Measurements from ENCODE around the gene ATP8A1.
A peak's percentile ranks its signal among the peaks of the same experiment; 100 is the strongest.
"Not testable (repeated sequence)": the region's sequence is repeated elsewhere in the genome, so short reads cannot be mapped to it uniquely, and the experiment has no call there.

Gene ATP8A1

GRCh38 chr4:42390622-42391354 lies 266.1 kb downstream of the ATP8A1 start:
- TF ChIP-seq CTCF (IDR thresholded peaks at IDR 0.05; ENCODE audit: low read depth, low read length, missing control alignments) = no peak
- DNase-seq (ENCODE audit: low read depth) = no peak
- H3K4me3 ChIP-seq (ENCODE audit: low read depth, low read length) = no peak overlapping the region

DNA sequence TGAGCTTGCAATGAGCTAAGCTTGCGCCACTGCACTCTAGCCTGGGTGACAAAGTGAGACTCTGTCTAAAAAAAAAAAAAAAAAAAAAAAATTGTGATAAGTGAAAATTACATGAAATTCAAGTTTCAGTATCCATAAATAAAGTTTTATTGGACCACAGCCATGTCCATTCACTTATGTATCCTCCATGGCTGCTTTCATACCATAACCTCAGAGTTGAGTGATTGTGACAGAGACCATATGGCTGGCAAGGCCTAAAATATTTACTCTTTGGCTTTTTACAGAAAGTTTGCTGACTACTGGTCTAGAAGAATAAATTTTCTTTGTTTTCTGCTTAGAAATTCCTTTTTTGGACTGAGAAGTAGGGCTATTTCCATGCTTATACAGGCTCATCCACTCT lies 271.4 kb downstream of the ATP8A1 start:
- DNase-seq (ENCODE audit: low read depth) = no peak
- H3K4me3 ChIP-seq (ENCODE audit: low read depth, low read length) = no peak overlapping the region
- no peak for TF ChIP-seq CTCF (IDR thresholded peaks at IDR 0.05; ENCODE audit: low read depth, low read length, missing control alignments)

GRCh38 chr4:42381666-42382065 lies 275.2 kb downstream of the ATP8A1 start:
- DNase-seq (ENCODE audit: low read depth) = no peak
- no peak overlapping the region for H3K4me3 ChIP-seq (ENCODE audit: low read depth, low read length)
- TF ChIP-seq CTCF (IDR thresholded peaks at IDR 0.05; ENCODE audit: low read depth, low read length, missing control alignments) = no peak

GRCh38 chr4:42377497-42377896 lies 279.4 kb downstream of the ATP8A1 start:
- no peak for TF ChIP-seq CTCF (IDR thresholded peaks at IDR 0.05; ENCODE audit: low read depth, low read length, missing control alignments)
- no peak for DNase-seq (ENCODE audit: low read depth)
- H3K4me3 ChIP-seq (ENCODE audit: low read depth, low read length) = no peak overlapping the region

DNA sequence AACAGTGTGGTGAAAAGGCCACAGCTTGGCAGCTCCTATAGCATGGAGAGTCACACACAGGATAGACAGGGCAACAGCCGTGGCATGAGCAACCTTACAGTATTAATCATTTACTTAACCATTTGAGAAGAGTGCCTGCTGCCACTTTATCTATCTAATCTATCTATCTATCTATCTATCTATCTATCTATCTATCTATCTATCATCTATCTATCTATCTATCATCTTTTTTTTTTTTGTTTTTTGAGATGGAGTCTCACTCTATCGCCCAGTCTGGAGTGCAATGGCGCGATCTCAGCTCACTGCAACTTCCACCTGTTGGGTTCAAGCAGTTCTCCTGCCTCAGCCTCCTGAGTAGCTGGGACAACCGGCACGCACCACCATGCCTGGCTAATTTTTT lies 284.6 kb downstream of the ATP8A1 start:
- H3K4me3 ChIP-seq (ENCODE audit: low read depth, low read length); DNase-seq (ENCODE audit: low read depth): not testable (repeated sequence)

DNA sequence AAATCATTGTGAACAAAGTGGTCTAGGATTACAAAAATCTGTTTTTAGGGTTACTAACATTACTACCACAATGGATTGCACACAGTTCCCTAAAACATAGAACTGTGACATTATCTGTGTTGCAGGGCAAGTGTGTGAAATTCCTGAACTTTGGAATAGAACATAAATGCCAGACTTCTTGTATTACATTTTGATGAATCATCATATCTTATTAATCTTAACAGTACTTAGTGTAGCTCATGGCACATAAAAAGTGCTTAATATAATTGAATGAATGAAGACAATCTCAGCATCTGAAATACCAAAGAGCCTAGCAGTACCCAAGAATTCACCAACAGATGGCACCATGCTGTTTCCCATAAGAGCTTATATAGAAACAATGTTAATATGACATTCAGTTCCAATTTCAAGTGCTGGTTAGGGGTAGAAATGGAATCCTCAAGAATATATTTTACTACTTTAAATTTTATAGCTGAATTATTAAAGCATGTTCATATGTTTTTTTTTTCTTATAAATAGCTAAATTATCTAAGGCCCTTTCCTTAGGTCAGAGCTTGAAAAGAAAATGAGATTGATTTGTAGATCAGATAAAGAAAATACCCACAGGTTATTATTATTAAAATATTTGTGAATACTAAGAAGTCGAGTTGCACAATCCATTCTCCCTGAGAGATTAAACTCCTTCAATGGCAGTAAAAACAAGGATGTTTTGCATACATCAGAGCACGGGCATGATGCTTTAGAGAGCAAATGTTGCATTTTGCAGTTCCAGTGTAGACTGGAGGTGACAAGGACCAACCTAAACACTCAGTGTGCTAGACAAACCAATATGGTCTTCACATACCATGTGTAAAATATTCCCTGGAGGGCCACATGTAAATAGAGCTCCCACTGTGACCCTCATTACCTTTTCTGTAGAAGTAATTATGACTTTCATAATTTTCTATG lies 285.3 kb downstream of the ATP8A1 start:
- TF ChIP-seq CTCF (IDR thresholded peaks at IDR 0.05; ENCODE audit: low read depth, low read length, missing control alignments) = peak; percentile 44

GRCh38 chr4:42369489-42369888 lies 287.4 kb downstream of the ATP8A1 start:
- no peak for TF ChIP-seq CTCF (IDR thresholded peaks at IDR 0.05; ENCODE audit: low read depth, low read length, missing control alignments)
- H3K4me3 ChIP-seq (ENCODE audit: low read depth, low read length) = no peak overlapping the region
- DNase-seq (ENCODE audit: low read depth) = no peak

More for the DNA sequence above, 285.3 kb downstream of the ATP8A1 start:
- no peak overlapping the region for H3K4me3 ChIP-seq (ENCODE audit: low read depth, low read length)
- DNase-seq (ENCODE audit: low read depth) = peak; percentile 46

Data from GM12864 (cell line).